Epithelial cell of proximal tubule (primary cell): Measurements from ENCODE around the gene FHIT. TPM values are rescaled to one million over a fixed set of nuclear protein-coding genes. Genes with fewer than 3 reads are reported as not detected.

Source experiments
- DNase-seq: peaks from one replicate; pipeline ENCODE4 v3.0.0-alpha.2; 2011; ENCODE audit warnings: low read depth
- H3K4me3 ChIP-seq: 2 replicates; pipeline ENCODE4 v1.5.1; 2011; ENCODE audit warnings: low read depth, mild to moderate bottlenecking, low read length
- CTCF ChIP-seq: conservative IDR thresholded peaks from 2 replicates; pipeline ENCODE4 v1.5.1; 2012; ENCODE audit warnings: low read depth, mild to moderate bottlenecking, low read length
- total RNA-seq: library from RNA; depleted of rRNA; stranded (reverse); fragments of >200 nt; gene quantifications from 2 replicates; pipeline ENCODE4 v1.2.3, GENCODE V29; 2015

The FHIT gene
- total RNA-seq, 1 donor from 2014 or later: 3.7 TPM

- no peak for DNase-seq
- H3K4me3 ChIP-seq: no peak overlapping the region
Measured at GRCh38 chr3:59832702-59833101, 1418.5 kb downstream of the FHIT start.

GRCh38 chr3:59832241-59832640 is 1419.0 kb downstream of the FHIT start:
- no peak for DNase-seq
- no peak overlapping the region for H3K4me3 ChIP-seq
- TF ChIP-seq CTCF: no peak

More at GRCh38 chr3:59832702-59833101, 1418.5 kb downstream of the FHIT start:
- TF ChIP-seq CTCF: no peak

- DNase-seq: no peak
- no peak overlapping the region for H3K4me3 ChIP-seq
- no peak for TF ChIP-seq CTCF
Measured at GRCh38 chr3:59831394-59831793, 1419.9 kb downstream of the FHIT start.

- no peak for TF ChIP-seq CTCF
- no peak for DNase-seq
Measured at GRCh38 chr3:59829527-59829926, 1421.7 kb downstream of the FHIT start.

GRCh38 chr3:59824876-59825275 is 1426.4 kb downstream of the FHIT start:
- no peak for DNase-seq
- no peak overlapping the region for H3K4me3 ChIP-seq
- no peak for TF ChIP-seq CTCF

More at GRCh38 chr3:59829527-59829926, 1421.7 kb downstream of the FHIT start:
- no peak overlapping the region for H3K4me3 ChIP-seq

GRCh38 chr3:59821274-59821673 is 1430.0 kb downstream of the FHIT start:
- TF ChIP-seq CTCF: no peak
- no peak for DNase-seq
- no peak overlapping the region for H3K4me3 ChIP-seq

GRCh38 chr3:59820352-59820934 is 1430.8 kb downstream of the FHIT start:
- DNase-seq: no peak
- H3K4me3 ChIP-seq: no peak overlapping the region
- no peak for TF ChIP-seq CTCF
